Gastrocnemius medialis (tissue), 4 donors: ENCODE measurements around the gene PPFIBP2.

Source experiments
- POLR2A ChIP-seq, 2 donors: fragments of 450-650 bp; IDR thresholded peaks; one replicate each; pipeline ENCODE4 v1.6.1; 2017; ENCODE audit warnings: antibody characterized with exemption in 2 of 2, mild to moderate bottlenecking in 2 of 2, moderate library complexity in 2 of 2
- TF ChIP-seq, protein P1 (sequence below), 5 experiments: fragments of 450-650 bp in 3 of 5; fragments of 200-600 bp in 2 of 5; sonication (generic) in 2 of 5; IDR thresholded peaks in 4 of 5; conservative IDR thresholded peaks in 1 of 5; 1 replicate in 4 of 5; 2 replicates in 1 of 5; pipeline ENCODE4 v1.5.1; 2016 to 2019; ENCODE audit warnings: antibody characterized with exemption in 5 of 5, mild to moderate bottlenecking in 3 of 5, moderate library complexity in 3 of 5

DNA sequence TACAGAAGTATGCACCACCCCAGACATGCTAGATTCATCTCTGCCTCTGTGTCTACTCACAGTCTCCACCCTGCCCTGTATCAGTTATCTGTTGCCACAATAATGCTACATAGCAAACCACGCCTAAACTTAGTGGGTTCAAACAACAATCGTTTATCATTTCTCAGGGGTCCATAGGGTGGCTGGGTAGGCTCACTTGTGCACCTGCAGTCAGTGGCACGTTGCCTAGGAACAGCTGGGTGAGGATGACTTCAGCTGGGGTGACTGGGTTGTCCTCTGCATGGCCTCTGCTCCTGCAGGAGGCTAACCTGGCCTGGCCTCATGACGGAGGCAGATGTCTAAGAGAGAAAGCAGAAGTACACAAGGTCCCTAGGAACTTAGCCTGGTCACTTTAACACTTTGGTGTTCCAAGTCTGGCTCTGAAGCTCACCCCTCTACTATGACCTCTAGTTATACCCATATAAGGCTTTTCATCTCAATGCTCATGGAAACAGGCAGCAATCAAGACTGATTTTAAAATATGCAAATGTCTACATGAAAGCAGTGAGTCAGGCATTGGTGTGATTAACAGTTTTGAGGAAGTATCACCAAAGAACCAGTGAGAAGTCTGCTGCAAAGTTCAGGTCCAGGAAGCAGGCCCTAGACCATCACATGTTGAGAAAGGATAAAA, 17.8 kb upstream of the PPFIBP2 start:
- TF ChIP-seq, protein P1, sequence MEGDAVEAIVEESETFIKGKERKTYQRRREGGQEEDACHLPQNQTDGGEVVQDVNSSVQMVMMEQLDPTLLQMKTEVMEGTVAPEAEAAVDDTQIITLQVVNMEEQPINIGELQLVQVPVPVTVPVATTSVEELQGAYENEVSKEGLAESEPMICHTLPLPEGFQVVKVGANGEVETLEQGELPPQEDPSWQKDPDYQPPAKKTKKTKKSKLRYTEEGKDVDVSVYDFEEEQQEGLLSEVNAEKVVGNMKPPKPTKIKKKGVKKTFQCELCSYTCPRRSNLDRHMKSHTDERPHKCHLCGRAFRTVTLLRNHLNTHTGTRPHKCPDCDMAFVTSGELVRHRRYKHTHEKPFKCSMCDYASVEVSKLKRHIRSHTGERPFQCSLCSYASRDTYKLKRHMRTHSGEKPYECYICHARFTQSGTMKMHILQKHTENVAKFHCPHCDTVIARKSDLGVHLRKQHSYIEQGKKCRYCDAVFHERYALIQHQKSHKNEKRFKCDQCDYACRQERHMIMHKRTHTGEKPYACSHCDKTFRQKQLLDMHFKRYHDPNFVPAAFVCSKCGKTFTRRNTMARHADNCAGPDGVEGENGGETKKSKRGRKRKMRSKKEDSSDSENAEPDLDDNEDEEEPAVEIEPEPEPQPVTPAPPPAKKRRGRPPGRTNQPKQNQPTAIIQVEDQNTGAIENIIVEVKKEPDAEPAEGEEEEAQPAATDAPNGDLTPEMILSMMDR (IDR thresholded peaks at IDR 0.05 in 4 of 5, conservative IDR thresholded peaks at IDR 0.05 in 1 of 5) = no peak
- no peak for TF ChIP-seq POLR2A (IDR thresholded peaks at IDR 0.05)
